Heart right ventricle (tissue), 16 donors: ENCODE results near the gene IGF2R. TPM values are rescaled to one million over a fixed set of nuclear protein-coding genes. Genes with fewer than 3 reads are reported as not detected.
"Not testable (repeated sequence)": the region's sequence is repeated elsewhere in the genome, so short reads cannot be mapped to it uniquely, and the experiment has no call there.

ENCODE experiments used
- ATAC-seq, 8 donors: fragments of 200-7000 bp; cut with Tn5 transposase; one replicate each; pipeline ENCODE4 v1.9.1; 2020; ENCODE audit warnings: mild to moderate bottlenecking in 8 of 8, moderate library complexity in 8 of 8, moderate number of reproducible peaks in 1 of 8
- DNase-seq, 2 donors: peaks; one replicate each; pipeline ENCODE4 v3.0.0-alpha.2; 2020
- H3K27ac ChIP-seq, 10 donors: fragments of 200-600 bp; sonication (generic) in 2 of 10; one replicate each; pipeline versions ENCODE4 v1.5.0 to v1.8.0; 2020 to 2022; ENCODE audit warnings: mild to moderate bottlenecking in 3 of 10
- H3K27me3 ChIP-seq, 7 donors: fragments of 200-600 bp; one replicate each; pipeline ENCODE4 v1.8.0; 2021 to 2022; ENCODE audit warnings: mild to moderate bottlenecking in 2 of 7
- H3K36me3 ChIP-seq, 9 donors: fragments of 200-600 bp; sonication (generic) in 1 of 9; one replicate each; pipeline versions ENCODE4 v1.5.0 to v1.8.0; 2020 to 2022; ENCODE audit warnings: mild to moderate bottlenecking in 2 of 9
- H3K4me1 ChIP-seq, 9 donors: fragments of 200-600 bp; sonication (generic) in 1 of 9; one replicate each; pipeline versions ENCODE4 v1.5.0 to v1.8.0; 2020 to 2022; ENCODE audit warnings: mild to moderate bottlenecking in 4 of 9
- H3K4me3 ChIP-seq, 10 donors: fragments of 200-600 bp; sonication (generic) in 2 of 10; one replicate each; pipeline versions ENCODE4 v1.5.0 to v1.8.0; 2020 to 2022; ENCODE audit warnings: mild to moderate bottlenecking in 7 of 10, moderate library complexity in 2 of 10
- H3K9me3 ChIP-seq, 11 donors: fragments of 200-600 bp in 10 of 11; sonication (generic) in 2 of 11; one replicate each; pipeline versions ENCODE4 v1.5.0 to v1.8.0; 2013 to 2022; ENCODE audit warnings: mild to moderate bottlenecking in 2 of 11, control low read depth in 1 of 11, moderate library complexity in 1 of 11
- WGBS, 2 donors: extraction: QIAGEN DNeasy Blood & Tissue Kit; methylation state at CpG; one replicate each; pipeline ENCODE4 v1.1.7; 2013; ENCODE audit warnings: inconsistent platforms in 1 of 2; 5-methylcytosine and 5-hydroxymethylcytosine counted together
- intact Hi-C, 10 donors: fragments of 100-400 bp; cut with DNase I; formaldehyde crosslinking; loops; one replicate each; pipeline versions ENCODE4 v1.11.1 to v1.14.2; 2022
- polyA plus RNA-seq, 2 donors: library from polyadenylated mRNA; stranded (reverse); fragments of 200-250 nt; gene quantifications; one replicate each; pipeline ENCODE4 v1.2.3, GENCODE V29; 2013
- total RNA-seq, 10 donors: library from RNA; stranded (reverse); fragmentation: NEBNext Ultra II Directional in 3 of 10; extraction: Animal tissue kit (Norgen Biotek cat#: 25700) in 3 of 10; gene quantifications; one replicate each; pipeline versions ENCODE4 v1.2.1 to v1.2.4, GENCODE V29; 2021 to 2023
- TF ChIP-seq, protein P1 (sequence below), 9 donors: fragments of 200-600 bp; sonication (generic) in 2 of 9; IDR thresholded peaks; one replicate each; pipeline versions ENCODE4 v1.5.0 to v1.8.0; 2021 to 2022; ENCODE audit warnings: antibody characterized with exemption in 9 of 9, mild to moderate bottlenecking in 5 of 9, moderate library complexity in 1 of 9
- donor health status: Arrhythmogenic right ventricular cardiomyopathy.
- donor health status: ischemic (EF 13 %, LVEDD 7.1; RV severe dilation, severe dysfunction).
- donor health status: healthy with polysubstance abuse.
- donor health status: DM: no; HTN: yes; CAD: no.
- donor health status: DM: no; HTN: no; CAD: no.
- donor health status: ischemic (EF 25% LVEDD 6.9; RV normal size, moderate dysfunction).
- donor health status: ischemic (EF 25% LVEDD 5.7; RV mildly dilated, moderate dysfunction).
- donor health status: healthy.
- donor health status: DM: yes; HTN: yes; CAD: no.
- donor health status: Ischemic cardiomyopathy.
- donor health status: ischemic (EF 35%, LVEDD 5.7; RV mildly dilated, moderate dysfunction).
- donor health status: nonischemic (EF 11% LVEDD 7.7; RV severe dilation, severe dysfunction).
- donor health status: DM: yes; HTN: yes; CAD: no.
- donor health status: PGD.
- donor health status: ischemic (EF 29% LVEDD 5.4; RV normal size, mild dysfunction).
- donor health status: nonischemic (EF 23%, LVEDD 6.1; RV moderate dilation, normal function).

The IGF2R gene
- total and polyA plus RNA-seq, 12 donors, result 13.7 to 95.6 (median 70.2) TPM

DNA sequence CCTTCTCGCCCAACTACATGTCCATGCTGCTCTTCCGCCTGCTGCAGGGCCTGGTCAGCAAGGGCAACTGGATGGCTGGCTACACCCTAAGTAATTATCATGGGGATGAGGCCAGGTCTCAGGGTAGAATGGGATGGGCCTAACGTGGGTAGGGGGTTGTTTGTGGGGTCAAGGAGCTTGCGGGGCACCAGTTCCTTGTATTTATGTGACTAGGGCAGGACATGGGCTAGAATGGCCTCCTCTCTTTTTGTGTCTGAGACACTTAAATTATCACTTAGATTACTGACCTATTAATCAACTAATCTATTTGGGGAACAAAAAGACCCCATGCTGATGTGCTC is 163.4 kb downstream of the IGF2R start:
- ATAC-seq, result no peak
- WGBS, 2 donors, result 80 to 85% methylated on average over 4 of the region's 4 CpGs
- intact Hi-C loops, result loop anchor here in 2 of 10 donors (10.0 kb wide), 2 partner anchors 323 to 403 kb away; no protein-coding TSS in a partner anchor
- TF ChIP-seq, protein P1, sequence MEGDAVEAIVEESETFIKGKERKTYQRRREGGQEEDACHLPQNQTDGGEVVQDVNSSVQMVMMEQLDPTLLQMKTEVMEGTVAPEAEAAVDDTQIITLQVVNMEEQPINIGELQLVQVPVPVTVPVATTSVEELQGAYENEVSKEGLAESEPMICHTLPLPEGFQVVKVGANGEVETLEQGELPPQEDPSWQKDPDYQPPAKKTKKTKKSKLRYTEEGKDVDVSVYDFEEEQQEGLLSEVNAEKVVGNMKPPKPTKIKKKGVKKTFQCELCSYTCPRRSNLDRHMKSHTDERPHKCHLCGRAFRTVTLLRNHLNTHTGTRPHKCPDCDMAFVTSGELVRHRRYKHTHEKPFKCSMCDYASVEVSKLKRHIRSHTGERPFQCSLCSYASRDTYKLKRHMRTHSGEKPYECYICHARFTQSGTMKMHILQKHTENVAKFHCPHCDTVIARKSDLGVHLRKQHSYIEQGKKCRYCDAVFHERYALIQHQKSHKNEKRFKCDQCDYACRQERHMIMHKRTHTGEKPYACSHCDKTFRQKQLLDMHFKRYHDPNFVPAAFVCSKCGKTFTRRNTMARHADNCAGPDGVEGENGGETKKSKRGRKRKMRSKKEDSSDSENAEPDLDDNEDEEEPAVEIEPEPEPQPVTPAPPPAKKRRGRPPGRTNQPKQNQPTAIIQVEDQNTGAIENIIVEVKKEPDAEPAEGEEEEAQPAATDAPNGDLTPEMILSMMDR (IDR thresholded peaks at IDR 0.05), result no peak
- H3K27me3 ChIP-seq, result peaks cover 0 to 14% (median 0%) of the 10 kb centered on the region in 7 donors
- no peak overlapping the region for H3K27ac ChIP-seq
- no peaks in the 10 kb centered on the region for H3K4me1 ChIP-seq
- H3K36me3 ChIP-seq, result no peaks in the 10 kb centered on the region
- no peak for DNase-seq
- no peaks in the 10 kb centered on the region for H3K9me3 ChIP-seq
- H3K4me3 ChIP-seq, result no peak overlapping the region

DNA sequence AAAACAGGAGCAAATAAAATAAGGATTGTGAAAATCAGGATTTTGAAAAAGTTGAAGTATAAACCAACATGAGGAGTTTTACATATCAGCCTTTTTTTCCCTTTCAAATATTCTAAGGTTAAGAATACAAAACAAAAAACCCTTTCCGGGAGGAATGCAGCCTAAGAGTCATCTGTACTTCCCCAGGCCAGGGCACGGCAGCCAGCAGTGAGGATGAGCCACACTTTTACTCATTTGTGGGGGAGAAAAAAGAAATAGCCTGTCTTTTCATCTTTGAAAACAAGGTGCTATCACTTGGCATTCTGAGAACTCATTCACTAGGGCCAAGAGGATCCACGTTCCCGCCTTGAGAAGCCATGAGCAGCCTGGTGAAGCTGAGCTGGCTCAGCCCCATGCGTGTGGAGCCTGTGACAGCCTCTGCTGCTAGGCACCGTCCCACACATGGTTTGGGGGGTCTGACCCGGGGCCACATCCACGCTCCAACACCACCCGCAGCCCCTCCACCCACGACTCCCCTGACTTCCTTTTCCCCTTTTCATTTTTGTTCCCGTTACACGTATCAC is 164.0 kb downstream of the IGF2R start:
- H3K9me3 ChIP-seq, result no peaks in the 10 kb centered on the region
- H3K4me1 ChIP-seq, result no peaks in the 10 kb centered on the region
- no peaks in the 10 kb centered on the region for H3K36me3 ChIP-seq
- WGBS, 2 donors, result 66 to 67% methylated on average over 12 of the region's 12 CpGs
- intact Hi-C loops, result loop anchor here in 2 of 10 donors (10.0 kb wide), 2 partner anchors 322 to 402 kb away; no protein-coding TSS in a partner anchor
- no peak for DNase-seq
- TF ChIP-seq, protein P1 (IDR thresholded peaks at IDR 0.05), result no peak
- ATAC-seq, result no peak
- H3K27ac ChIP-seq, result no peak overlapping the region
- H3K4me3 ChIP-seq, result no peak overlapping the region
- peaks cover 0 to 14% (median 0%) of the 10 kb centered on the region in 7 donors for H3K27me3 ChIP-seq

DNA sequence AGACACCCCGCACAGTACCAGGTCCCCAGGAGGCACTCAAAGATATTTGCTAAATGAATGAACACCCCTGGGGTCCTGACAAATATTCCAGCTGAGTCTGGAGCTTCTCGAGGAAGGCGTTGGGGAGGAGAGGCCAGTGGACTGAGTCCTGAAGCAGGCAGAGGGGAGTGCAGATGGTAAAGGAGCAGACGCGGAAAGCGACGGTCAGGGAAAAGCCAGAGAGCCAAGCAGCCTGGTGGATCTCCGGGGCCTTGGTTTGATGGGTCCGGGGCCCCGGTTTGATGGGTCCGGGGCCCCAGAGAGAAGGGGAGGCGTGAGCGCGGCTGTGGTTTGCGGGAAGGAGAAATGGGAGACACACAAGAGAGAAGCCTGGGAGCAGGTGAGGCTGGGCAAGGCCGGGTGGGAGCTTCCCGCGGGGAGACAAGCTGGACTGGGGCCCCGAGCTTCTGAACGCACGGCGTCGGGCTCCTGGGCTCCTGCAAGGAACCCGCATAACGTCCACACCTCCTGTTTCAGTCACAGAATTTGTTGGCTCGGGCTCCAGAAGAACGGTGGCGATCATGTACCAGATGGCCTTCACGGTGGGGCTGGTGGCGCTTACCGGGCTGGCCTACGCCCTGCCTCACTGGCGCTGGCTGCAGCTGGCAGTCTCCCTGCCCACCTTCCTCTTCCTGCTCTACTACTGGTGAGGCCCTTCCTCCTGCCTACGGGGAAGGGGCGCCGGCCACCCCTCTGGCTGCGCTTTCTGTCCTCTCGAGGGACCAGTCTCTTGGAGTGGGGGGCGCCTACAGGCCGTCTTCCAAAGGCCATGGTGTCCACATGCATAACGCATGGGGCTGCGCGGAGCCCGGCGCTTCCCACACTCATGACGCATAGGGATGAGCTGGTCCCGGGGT is 164.8 kb downstream of the IGF2R start:
- Histone ChIP-seq H3K9me3 (no peaks in the 10 kb centered on the region), H3K27me3 (peaks cover 0 to 14% (median 0%) of the 10 kb centered on the region in 7 donors), H3K4me1 (peaks cover 0 to 5% (median 4%) of the 10 kb centered on the region in 9 donors), H3K27ac (no peak overlapping the region), H3K4me3 (no peak overlapping the region), H3K36me3 (no peaks in the 10 kb centered on the region)
- 90 to 91% methylated on average over 47 of the region's 47 CpGs for WGBS, 2 donors
- TF ChIP-seq, protein P1 (IDR thresholded peaks at IDR 0.05), result no peak
- intact Hi-C loops, result loop anchor here in 2 of 10 donors (10.0 kb wide), 2 partner anchors 321 to 401 kb away; no protein-coding TSS in a partner anchor
- ATAC-seq, result no peak
- no peak for DNase-seq

DNA sequence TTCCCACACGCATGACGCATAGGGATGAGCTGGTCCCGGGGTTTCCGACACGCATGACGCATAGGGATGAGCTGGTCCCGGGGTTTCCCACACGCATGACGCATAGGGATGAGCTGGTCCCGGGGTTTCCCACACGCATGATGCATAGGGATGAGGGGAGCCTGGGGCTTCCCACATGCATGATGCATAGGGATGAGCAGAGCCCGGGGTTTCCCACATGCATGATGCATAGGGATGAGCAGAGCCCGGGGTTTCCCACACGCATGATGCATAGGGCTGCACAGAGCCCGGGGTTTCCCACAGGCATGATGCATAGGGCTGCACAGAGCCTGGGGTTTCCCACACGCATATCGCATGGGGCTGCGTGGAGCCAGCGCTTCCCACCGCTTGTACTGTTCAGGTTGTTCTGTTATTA is 165.5 kb downstream of the IGF2R start:
- not testable (repeated sequence) for ATAC-seq, H3K27ac ChIP-seq, H3K9me3 ChIP-seq, H3K36me3 ChIP-seq, H3K4me3 ChIP-seq, DNase-seq, H3K4me1 ChIP-seq
- peaks cover 0 to 14% (median 0%) of the 10 kb centered on the region in 7 donors for H3K27me3 ChIP-seq
- intact Hi-C loops, result loop anchor here in 2 of 10 donors (10.0 kb wide), 2 partner anchors 320 to 400 kb away; no protein-coding TSS in a partner anchor
- WGBS, 2 donors, result 92 to 94% methylated on average over 20 of the region's 20 CpGs
